COLO668 (cell line): Measurements from ENCODE around the gene FOXA1.

ENCODE experiments used
- DNase-seq: peaks from one replicate; lab custom pipeline; 2025; ENCODE audit not compliant: unreplicated experiment; lab: John Stamatoyannopoulos, UW

Gene FOXA1

GRCh38 chr14:37590428-37591139 is 4.5 kb downstream of the FOXA1 start:
- no peak for DNase-seq

DNA sequence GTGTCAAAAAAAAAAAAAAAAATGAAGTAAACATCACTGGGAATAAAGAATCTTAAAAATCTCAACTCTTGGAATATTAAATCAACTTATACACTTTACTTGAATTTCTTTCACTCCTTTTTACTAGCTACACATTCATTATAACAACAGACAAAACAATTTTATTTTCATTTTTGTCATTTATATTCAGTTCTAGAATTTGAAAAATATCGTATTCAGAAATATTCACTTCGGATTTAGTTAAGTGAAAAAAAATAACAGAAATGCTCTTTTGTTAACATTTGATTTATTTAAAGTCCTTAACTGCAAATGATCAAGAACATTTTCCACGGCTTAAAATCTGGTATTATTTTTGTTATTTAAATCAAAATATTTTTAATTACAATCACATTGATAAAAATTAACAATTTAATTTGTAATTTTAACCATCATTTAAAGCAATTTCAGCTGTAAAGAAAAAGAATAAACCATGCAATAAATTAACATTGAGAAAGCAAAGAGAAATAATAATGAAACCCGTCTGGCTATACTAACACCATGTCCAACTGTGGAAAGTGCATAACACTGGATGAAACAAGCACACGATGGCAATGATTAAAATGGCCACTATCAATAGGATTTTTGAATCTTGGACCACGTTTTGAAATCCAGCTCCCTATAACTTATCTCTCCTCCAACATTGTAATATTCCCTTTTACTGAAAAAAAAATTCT is 5.2 kb downstream of the FOXA1 start:
- DNase-seq, result no peak

DNA sequence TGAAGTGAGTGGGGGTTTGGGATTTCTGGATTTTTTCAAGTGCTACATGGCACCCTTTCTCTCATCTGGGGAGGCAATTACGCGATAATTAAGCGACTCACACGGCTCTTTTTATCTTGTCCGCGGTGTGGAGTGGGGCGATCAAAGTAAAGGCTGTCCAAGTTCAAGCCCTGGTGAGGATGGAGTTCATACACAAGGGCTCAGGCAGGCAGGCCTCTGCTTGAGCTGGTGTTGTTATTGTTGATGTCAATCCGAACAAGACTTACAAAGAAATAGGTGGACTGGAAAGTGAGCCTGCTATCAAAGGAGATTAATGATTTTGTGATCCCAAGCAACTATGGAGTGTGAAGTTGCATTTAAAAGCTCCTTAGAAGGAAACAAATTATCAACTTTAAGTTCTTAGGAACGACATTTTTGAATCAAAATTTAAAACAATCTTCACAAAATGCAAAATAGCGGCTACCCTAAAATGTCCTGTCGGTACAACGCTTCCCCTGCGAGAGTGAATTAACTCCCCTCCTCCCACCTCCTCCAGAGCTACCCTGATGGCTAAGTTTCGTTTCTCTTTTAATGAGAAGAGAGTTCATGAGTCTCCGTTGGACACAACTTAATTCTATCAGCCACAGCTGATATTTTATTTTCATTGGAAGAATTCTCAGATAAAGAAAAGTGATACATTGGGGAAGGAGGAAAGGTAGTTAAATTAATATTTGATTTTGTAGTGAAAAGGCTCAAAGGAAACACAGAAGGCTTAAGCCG is 5.9 kb downstream of the FOXA1 start:
- DNase-seq, result peak; percentile 56

GRCh38 chr14:37588667-37588955 is 6.4 kb downstream of the FOXA1 start:
- no peak for DNase-seq

DNA sequence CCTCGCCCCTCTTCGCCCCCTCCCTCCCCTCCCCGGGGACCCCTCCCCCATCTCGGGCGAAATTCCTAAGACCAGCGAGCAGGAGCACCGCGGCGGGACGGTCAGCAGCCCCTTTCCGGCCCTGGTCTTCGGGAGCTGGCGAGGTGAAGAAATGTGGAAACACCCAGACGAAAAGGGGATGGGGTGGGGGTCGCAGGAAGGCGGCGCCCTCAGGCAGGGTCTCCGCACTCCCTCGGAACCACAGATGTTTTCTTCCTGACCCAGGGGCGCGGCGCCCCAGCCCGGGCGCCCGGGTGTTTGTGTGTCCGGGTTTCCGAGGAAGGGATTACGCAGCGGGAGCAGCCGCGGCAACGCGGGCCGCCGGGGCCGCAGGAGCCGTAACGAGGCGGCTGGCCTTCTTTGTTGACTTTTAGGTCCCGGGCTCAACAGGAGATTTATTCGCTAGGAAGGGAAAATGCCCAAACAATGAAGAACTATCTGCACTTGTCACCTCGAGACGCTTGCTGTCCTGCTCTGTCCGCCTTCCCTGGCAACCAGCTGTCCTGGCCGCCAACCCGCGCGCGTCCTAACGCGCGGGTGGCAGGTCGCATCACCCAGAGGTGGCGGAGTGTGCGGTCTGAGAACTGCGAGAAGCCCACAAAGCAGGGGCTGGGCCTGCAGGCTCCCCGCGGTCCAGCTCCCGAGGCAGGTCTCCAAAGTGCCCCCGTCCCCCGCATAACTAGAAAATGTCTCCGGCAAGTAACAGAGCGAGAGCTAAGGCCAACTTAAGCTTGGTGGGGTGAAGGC is 7.0 kb downstream of the FOXA1 start:
- peak; percentile 84 for DNase-seq

DNA sequence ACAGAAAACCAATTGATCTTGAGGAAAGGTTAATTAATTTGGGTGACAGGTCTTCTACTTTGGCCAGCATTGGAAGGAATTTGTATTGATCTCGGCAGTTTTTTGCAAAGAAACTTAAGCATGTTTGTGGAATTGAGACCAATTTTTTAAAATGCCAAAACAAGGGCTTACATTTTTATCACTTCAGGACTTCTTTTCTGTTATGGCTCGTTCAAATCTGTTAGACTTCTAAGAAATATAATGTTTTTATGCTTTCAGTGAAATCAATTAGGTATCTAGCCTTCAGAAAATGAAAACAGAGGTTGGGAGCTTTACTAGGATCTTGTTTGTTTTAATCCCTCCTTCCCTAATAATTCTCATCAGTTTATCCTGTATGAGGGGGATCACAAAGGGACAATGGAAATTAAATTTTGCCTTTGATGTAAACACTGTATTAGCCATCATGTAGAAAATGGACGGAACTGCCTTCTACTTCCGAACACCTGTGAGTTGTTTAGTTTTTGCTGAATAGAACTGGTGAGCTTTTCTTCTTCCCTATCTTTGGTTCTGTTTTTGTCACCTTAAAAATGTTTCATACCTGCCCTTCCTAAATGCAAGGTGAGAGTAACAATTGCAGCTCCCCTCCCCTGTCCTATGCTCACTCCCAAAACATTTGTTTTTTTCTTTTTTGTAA is 7.8 kb downstream of the FOXA1 start:
- no peak for DNase-seq

DNA sequence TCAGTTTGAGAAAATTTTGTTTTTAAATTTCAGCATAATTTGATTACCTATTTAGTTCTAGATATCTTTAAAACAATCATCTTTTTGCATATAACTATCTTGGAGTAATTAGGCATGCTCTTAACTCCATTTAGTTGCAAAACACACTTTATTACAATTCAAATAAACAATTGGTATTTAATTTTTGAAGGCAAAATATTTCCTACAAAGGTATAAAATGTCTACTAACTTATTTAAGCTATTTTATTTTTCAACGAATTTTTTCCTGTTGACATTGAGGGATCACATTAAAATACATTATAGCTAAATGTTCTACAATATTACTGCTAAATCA is 8.3 kb downstream of the FOXA1 start:
- DNase-seq, result no peak

DNA sequence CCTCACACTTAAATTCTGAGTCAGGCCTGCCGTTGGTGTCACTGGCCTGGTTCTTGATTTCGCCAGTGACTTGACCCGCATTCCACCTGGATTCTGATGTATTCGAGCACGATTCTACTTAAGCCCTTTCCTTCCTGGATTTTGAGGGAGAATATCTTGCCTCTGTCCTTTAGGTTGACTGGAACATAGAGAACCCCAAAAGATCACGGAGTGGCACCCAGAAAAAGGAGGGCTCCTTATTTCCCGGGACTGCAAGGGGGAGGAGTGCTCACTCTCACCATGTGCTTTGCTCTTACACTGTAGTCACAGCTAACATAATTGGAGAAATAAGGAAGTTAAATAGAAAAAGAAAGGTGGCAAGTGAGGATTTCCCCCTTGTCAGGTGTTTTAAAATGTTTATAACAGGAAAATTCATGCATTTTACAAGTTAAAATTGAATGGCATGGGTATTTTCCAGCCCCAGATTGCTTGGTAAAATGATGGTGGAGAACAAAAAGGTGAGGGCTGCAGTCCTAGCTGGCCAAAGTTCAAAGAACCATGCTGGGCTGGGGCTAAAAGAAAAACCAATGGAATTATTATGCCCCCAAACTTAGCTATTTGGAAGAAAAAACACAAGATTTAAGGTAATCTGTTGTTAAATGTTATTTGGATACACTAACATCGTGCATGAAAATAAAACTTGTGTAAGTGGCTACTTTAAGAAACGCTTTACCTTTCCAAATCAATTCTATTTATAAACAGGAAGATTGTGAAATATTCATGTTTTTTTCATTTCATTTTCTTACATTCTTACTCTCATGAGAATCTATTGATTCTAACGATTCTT is 8.9 kb downstream of the FOXA1 start:
- DNase-seq, result peak; percentile 44

DNA sequence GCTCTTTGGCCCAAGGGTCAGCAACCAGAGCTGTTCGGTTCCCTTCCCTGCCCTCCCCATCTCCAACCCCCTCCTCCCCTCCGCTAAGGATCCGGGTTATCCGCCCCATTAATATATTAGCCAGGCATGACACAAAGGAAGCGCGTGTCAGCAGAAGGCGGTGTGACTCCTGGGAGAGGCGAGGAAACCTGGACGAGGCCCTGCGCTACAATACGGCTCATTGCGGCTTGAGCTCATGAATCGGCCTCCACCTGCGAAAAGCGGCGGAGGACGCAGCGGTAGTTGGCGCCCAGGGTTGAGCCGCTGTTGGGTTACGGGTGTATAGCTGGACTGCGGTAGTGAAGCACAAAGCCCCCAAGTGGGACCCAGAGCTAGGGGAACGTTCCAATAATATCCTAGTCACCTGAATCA is 9.9 kb downstream of the FOXA1 start:
- peak; percentile 86 for DNase-seq

DNA sequence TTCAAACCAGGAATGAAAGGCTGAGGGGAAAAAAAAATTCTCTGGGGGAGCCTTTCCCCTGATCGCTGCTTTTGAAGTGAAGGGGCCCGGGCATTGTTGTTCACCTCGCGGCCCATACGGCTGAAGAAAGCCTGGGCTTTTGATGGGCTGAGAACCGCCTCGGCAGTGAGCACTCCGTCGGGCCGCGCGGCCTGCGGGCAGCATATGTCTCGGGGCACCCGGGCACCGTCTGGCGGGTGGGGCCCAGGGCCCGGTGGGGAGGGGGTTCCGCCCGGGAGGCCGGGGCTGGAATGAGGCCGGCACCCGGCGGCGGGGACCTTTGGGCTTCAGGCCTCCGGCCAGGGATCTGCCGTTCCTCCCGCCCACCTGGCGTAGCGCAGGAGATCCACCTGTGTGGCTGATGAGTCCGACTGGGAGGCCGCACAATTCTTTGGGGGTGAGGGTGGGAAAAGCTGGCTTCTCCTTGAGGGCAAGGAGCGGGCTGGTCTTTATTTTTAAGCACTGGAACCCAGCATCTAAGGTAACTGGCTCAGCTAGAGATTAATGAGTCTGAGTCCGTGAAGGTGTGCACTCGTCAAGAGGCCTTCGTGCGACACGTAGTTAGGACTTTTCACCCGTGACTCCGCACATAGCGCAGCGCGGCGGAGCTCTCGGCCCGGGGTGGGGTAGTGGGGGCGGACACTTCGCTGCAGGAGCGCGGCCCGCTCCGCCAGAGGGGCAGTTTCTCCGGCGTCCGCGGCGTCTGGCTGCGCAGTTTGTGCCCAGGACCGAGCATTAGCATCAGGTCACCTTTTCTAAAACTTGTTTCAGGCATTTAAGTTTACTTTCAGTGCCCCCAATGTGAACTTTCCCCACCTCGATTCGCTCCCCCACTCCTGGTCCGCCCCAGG is 10.6 kb downstream of the FOXA1 start:
- DNase-seq, result peak; percentile 87

DNA sequence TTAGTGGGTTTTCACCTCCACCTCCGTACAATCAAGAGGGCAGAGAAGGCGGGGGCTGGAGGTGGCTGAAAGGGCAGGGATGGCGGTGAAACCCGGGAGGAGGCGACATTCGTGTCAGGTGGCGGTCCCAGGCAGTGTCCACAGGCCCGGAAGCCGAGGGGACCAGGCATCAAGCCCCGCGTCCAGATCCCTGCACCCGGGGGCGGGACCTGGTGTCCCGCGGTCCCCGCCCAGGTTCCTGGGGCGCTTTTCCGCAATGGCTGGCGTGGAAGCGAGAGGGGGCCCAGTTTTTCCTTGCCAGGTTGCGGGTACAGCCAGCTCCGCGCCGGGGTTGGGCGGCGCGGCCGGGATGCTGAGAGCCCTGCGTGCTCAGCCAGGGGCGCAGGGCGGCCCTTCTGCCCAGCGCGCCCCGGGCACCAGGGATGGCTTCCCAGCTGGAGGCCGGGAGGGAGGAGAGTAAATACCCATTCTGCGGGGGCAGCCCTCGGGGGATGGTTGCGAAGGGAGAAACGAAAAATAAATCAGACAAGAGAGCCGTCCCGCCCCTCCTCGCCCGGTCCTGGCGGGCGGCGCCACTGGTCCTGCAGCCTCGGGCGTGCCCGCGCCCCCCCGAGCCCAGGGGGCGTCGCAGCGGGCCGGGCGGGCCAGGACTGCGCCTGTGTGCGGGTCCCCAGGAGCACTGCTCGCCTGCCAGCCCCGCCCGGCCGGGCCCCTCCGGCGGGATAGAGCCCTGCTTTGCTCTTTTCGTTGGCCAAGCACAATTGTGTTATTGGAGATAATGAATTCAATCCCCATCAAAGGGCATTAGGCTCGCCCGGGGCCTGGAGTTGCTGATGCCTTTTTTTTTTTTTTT is 11.5 kb downstream of the FOXA1 start:
- DNase-seq, result peak; percentile 95

DNA sequence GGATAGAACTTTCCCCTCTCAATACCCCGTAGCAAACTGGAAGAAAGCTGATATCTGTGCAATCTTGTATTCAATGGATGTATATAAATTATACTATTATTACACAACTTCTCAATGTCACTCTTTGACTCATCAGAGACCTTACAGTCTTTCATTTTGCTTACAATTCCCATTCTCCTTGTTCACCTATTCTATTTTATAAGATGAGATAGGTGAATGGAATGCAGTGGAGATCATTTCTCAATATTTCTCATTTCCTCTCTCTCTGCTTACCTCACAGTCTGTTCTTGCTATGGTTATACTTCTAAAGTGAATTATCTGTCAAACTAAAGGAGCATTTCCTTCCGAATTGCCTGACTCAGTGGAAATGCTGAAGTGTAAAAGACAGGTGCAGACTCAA is 14.9 kb downstream of the FOXA1 start:
- no peak for DNase-seq

DNA sequence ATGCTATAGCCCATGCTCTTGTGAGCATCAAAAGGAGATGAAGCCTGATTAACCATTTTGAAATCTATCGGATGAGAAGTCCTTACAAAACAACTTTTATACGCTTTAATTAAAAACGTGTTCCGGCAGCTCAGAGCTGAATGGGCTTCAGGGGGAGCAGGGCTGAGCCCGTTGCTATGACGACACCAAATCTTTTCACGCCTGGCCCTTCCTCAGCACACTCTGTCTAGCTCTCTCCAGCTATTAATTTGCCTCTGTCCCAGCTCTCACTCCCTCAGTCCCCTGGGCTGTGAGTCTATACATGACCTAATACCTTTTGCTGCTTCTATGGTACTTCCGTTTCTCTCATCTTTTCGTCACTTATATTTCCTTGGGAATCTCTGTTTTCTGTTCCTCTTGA is 15.8 kb downstream of the FOXA1 start:
- DNase-seq, result no peak

GRCh38 chr14:37573356-37573755 is 21.7 kb downstream of the FOXA1 start:
- DNase-seq, result no peak

DNA sequence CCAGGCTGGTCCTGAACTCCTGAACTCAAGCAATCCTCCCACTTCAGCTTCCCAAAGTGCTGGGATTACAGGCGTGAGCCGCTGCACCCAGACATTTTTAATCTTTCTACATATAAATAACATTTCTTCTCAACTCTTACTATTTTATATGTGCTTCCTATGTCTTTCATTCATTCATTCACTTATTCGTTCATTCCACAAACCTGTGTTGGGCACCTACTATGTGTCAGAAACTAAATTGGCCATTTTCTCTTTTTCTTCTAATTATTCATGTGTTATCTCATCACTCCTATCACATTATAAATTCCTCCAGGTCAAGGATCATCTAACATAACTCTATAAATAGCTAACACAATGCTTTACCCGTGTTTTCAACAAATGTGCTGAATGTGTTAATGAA is 23.7 kb downstream of the FOXA1 start:
- no peak for DNase-seq

GRCh38 chr14:37569729-37570128 is 25.3 kb downstream of the FOXA1 start:
- DNase-seq, result no peak

DNA sequence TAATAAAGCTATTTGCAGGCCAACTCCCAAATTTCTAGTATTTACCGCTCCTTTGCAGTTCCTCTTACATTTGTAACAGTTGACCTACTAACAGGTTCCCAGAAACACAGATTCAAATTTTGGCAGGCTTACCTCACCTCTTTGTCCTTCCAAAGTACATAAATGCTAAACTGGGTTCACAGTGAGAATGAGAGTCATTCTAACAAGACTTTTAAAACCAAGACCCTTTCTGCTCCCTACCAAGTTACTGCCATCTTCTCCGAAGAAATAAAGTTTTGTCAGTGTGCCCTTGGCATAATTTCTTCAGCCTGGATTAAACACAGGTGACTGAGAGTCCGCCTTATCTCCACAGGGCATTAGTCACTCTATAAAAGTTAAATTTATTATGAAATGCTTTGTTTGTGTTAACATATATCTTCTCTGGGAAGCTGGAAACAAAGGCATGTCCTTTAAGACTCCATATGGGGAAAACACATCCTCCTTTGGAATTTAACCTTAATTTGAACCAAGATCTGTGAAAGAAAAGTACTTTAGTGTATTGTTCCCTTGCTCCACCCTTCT is 28.2 kb downstream of the FOXA1 start:
- DNase-seq, result no peak

DNA sequence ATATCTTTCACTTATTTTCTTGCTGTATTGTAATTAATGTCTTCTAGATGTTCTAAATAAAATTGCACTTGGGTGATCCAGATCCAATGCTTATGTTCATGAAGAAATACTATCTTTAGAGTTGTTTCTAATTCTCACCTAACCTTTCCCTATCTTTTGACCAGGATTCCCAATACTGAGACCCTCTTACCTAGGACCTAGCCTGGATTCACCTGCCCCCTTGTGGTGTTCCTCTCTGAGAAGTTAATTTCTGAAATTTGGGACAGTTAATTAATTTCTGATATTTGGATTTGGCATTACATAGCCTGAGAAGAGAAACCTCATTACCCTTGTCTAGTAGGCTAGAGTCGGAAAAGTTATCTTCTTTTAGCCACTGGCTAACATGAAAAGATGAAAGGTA is 29.5 kb downstream of the FOXA1 start:
- DNase-seq, result no peak
